WTC11 (cell line): ENCODE measurements around the gene D2HGDH.

Experiments used
- CBFB ChIP-seq: sonication (generic); formaldehyde crosslinking; IDR thresholded peaks from 2 replicates; pipeline ENCODE4 v1.8.1; 2022; ENCODE audit warnings: mild to moderate bottlenecking, low read depth, missing genetic modification reagents
- RELA ChIP-seq: sonication (generic); formaldehyde crosslinking; IDR thresholded peaks from 2 replicates; pipeline ENCODE4 v1.8.1; 2022; ENCODE audit warnings: missing genetic modification reagents, mild to moderate bottlenecking, borderline replicate concordance
- ZBTB21 ChIP-seq: sonication (generic); formaldehyde crosslinking; IDR thresholded peaks from 2 replicates; pipeline ENCODE4 v1.8.1; 2023; ENCODE audit warnings: mild to moderate bottlenecking, missing genetic modification reagents, borderline replicate concordance
- ZNF138 ChIP-seq: sonication (generic); formaldehyde crosslinking; conservative IDR thresholded peaks from 2 replicates; pipeline ENCODE4 v1.8.1; 2022; ENCODE audit warnings: mild to moderate bottlenecking, moderate library complexity, missing genetic modification reagents
- TF ChIP-seq, protein P1 (sequence below): sonication (generic); formaldehyde crosslinking; IDR thresholded peaks from 2 replicates; pipeline ENCODE4 v1.8.1; 2023; ENCODE audit warnings: mild to moderate bottlenecking, missing genetic modification reagents, moderate library complexity
- TF ChIP-seq, protein P2 (sequence below): sonication (generic); formaldehyde crosslinking; IDR thresholded peaks from 2 replicates; pipeline ENCODE4 v1.8.0; 2022; ENCODE audit warnings: mild to moderate bottlenecking, missing genetic modification reagents
- TF ChIP-seq, protein P3 (sequence below): sonication (generic); formaldehyde crosslinking; IDR thresholded peaks from 2 replicates; pipeline ENCODE4 v1.8.0; 2022; ENCODE audit warnings: missing genetic modification reagents
- TF ChIP-seq, protein P4 (sequence below): fragments of 200-600 bp; IDR thresholded peaks from 2 replicates; pipeline ENCODE4 v1.8.0; 2022; ENCODE audit warnings: antibody characterized with exemption
- TF ChIP-seq, protein P5 (sequence below): sonication (generic); formaldehyde crosslinking; IDR thresholded peaks from 2 replicates; pipeline ENCODE4 v1.8.1; 2023; ENCODE audit warnings: mild to moderate bottlenecking, missing genetic modification reagents, borderline replicate concordance

DNA sequence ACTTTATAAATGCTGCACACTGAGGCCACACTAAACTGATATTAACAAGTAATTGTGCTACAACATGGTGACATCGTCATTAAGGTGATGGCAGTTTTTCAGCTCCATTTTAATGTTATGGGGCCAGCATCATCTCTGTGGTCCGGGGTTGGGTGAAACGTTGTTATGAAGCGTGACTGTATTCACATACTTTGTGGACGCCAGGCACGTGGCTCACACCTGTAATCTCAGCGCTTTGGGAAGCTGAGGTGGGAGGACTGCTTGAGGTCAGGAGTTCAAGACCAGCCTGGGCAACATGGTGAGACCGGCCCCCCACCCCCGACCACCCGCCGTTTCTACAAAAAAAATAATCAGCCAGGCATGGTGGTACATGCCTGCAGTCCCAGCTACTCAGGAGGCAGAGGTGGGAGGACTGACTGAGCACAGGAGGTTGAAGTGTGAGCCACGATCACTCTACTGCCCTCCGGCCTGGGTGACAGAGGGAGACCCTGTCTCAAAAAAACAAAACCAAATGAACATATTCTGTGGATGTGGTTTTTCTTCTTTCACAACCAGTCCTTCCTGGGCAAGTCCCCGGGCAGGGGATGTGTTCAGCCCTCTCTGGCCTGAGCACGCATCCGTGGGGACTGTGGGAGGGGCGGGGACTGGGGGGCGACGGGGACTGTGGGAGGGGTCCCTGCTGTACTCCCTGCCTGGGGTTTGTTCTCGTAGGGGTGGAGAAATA is 29.3 kb downstream of the D2HGDH start:
- TF ChIP-seq, protein P1, sequence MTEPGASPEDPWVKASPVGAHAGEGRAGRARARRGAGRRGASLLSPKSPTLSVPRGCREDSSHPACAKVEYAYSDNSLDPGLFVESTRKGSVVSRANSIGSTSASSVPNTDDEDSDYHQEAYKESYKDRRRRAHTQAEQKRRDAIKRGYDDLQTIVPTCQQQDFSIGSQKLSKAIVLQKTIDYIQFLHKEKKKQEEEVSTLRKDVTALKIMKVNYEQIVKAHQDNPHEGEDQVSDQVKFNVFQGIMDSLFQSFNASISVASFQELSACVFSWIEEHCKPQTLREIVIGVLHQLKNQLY (CRISPR knock-in tag): no peak
- TF ChIP-seq, protein P2, sequence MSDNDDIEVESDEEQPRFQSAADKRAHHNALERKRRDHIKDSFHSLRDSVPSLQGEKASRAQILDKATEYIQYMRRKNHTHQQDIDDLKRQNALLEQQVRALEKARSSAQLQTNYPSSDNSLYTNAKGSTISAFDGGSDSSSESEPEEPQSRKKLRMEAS (CRISPR knock-in tag): no peak
- TF ChIP-seq, protein P3, sequence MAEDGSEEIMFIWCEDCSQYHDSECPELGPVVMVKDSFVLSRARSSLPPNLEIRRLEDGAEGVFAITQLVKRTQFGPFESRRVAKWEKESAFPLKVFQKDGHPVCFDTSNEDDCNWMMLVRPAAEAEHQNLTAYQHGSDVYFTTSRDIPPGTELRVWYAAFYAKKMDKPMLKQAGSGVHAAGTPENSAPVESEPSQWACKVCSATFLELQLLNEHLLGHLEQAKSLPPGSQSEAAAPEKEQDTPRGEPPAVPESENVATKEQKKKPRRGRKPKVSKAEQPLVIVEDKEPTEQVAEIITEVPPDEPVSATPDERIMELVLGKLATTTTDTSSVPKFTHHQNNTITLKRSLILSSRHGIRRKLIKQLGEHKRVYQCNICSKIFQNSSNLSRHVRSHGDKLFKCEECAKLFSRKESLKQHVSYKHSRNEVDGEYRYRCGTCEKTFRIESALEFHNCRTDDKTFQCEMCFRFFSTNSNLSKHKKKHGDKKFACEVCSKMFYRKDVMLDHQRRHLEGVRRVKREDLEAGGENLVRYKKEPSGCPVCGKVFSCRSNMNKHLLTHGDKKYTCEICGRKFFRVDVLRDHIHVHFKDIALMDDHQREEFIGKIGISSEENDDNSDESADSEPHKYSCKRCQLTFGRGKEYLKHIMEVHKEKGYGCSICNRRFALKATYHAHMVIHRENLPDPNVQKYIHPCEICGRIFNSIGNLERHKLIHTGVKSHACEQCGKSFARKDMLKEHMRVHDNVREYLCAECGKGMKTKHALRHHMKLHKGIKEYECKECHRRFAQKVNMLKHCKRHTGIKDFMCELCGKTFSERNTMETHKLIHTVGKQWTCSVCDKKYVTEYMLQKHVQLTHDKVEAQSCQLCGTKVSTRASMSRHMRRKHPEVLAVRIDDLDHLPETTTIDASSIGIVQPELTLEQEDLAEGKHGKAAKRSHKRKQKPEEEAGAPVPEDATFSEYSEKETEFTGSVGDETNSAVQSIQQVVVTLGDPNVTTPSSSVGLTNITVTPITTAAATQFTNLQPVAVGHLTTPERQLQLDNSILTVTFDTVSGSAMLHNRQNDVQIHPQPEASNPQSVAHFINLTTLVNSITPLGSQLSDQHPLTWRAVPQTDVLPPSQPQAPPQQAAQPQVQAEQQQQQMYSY: no peak
- TF ChIP-seq, protein P4, sequence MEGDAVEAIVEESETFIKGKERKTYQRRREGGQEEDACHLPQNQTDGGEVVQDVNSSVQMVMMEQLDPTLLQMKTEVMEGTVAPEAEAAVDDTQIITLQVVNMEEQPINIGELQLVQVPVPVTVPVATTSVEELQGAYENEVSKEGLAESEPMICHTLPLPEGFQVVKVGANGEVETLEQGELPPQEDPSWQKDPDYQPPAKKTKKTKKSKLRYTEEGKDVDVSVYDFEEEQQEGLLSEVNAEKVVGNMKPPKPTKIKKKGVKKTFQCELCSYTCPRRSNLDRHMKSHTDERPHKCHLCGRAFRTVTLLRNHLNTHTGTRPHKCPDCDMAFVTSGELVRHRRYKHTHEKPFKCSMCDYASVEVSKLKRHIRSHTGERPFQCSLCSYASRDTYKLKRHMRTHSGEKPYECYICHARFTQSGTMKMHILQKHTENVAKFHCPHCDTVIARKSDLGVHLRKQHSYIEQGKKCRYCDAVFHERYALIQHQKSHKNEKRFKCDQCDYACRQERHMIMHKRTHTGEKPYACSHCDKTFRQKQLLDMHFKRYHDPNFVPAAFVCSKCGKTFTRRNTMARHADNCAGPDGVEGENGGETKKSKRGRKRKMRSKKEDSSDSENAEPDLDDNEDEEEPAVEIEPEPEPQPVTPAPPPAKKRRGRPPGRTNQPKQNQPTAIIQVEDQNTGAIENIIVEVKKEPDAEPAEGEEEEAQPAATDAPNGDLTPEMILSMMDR: no peak
- TF ChIP-seq ZBTB21 (CRISPR knock-in tag) (no peak), CBFB (CRISPR knock-in tag) (no peak), ZNF138 (no peak), RELA (CRISPR knock-in tag) (no peak)
- TF ChIP-seq, protein P5, sequence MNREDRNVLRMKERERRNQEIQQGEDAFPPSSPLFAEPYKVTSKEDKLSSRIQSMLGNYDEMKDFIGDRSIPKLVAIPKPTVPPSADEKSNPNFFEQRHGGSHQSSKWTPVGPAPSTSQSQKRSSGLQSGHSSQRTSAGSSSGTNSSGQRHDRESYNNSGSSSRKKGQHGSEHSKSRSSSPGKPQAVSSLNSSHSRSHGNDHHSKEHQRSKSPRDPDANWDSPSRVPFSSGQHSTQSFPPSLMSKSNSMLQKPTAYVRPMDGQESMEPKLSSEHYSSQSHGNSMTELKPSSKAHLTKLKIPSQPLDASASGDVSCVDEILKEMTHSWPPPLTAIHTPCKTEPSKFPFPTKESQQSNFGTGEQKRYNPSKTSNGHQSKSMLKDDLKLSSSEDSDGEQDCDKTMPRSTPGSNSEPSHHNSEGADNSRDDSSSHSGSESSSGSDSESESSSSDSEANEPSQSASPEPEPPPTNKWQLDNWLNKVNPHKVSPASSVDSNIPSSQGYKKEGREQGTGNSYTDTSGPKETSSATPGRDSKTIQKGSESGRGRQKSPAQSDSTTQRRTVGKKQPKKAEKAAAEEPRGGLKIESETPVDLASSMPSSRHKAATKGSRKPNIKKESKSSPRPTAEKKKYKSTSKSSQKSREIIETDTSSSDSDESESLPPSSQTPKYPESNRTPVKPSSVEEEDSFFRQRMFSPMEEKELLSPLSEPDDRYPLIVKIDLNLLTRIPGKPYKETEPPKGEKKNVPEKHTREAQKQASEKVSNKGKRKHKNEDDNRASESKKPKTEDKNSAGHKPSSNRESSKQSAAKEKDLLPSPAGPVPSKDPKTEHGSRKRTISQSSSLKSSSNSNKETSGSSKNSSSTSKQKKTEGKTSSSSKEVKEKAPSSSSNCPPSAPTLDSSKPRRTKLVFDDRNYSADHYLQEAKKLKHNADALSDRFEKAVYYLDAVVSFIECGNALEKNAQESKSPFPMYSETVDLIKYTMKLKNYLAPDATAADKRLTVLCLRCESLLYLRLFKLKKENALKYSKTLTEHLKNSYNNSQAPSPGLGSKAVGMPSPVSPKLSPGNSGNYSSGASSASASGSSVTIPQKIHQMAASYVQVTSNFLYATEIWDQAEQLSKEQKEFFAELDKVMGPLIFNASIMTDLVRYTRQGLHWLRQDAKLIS (CRISPR knock-in tag): no peak
